MCF 10A (cell line): ENCODE results near the gene CCDC97. TPM values are rescaled to one million over a fixed set of nuclear protein-coding genes. Genes with fewer than 3 reads are reported as not detected.

Experiments
- BruUV-seq: library from RNA; stranded (reverse); fragments of 400-500 nt; replicated peaks from 2 replicates; lab custom pipeline; 2021; lab: Mats Ljungman, UMichigan
- CTCF ChIA-PET: fragments of 300-600 bp; sonication (Branson Sonifier 250); formaldehyde crosslinking; extraction: SDS; loops from one replicate; lab custom pipeline; 2021; ENCODE audit warnings: antibody characterized with exemption, inconsistent platforms; lab: Yijun Ruan, JAX
- POLR2A ChIA-PET: fragments of 300-600, 350-650 bp; sonication (Branson Sonifier 250); formaldehyde crosslinking; extraction: SDS; loops from one replicate; lab custom pipeline; 2020; ENCODE audit warnings: antibody characterized with exemption, inconsistent platforms; lab: Yijun Ruan, JAX
- DNase-seq: peaks from one replicate; pipeline ENCODE4 v3.0.0-alpha.2; 2018; ENCODE audit not compliant: unreplicated experiment
- H3K27ac Mint-ChIP-seq: one replicate; pipeline ENCODE4 v1.8.0; 2022; ENCODE audit warnings: mild to moderate bottlenecking, low read depth, mixed read lengths; ENCODE audit not compliant: unreplicated experiment
- H3K27me3 Mint-ChIP-seq: one replicate; pipeline ENCODE4 v1.8.0; 2022; ENCODE audit warnings: mixed read lengths; ENCODE audit not compliant: insufficient read depth, unreplicated experiment
- H3K36me3 Mint-ChIP-seq: one replicate; pipeline ENCODE4 v1.8.0; 2022; ENCODE audit warnings: mild to moderate bottlenecking, moderate library complexity, mixed read lengths; ENCODE audit not compliant: insufficient read depth, unreplicated experiment
- H3K4me1 Mint-ChIP-seq: one replicate; pipeline ENCODE4 v1.8.0; 2022; ENCODE audit warnings: mixed read lengths; ENCODE audit not compliant: insufficient read depth, unreplicated experiment
- H3K4me3 Mint-ChIP-seq: one replicate; pipeline ENCODE4 v1.8.0; 2022; ENCODE audit warnings: mild to moderate bottlenecking, moderate library complexity, mixed read lengths; ENCODE audit not compliant: unreplicated experiment
- H3K9me3 Mint-ChIP-seq: one replicate; pipeline ENCODE4 v1.8.0; 2022; ENCODE audit warnings: mixed read lengths; ENCODE audit not compliant: unreplicated experiment
- intact Hi-C: fragments of 100-400 bp; cut with micrococcal nuclease; formaldehyde crosslinking; loops from 2 replicates; pipeline ENCODE4 v1.14.1; 2022
- total RNA-seq: library from RNA; stranded (reverse); gene quantifications from 2 replicates; pipeline ENCODE4 v1.2.3, GENCODE V29; 2022
- TF ChIP-seq, protein P1 (sequence below): fragments of 200-600 bp; IDR thresholded peaks from one replicate; pipeline ENCODE4 v1.8.0; 2022; ENCODE audit warnings: antibody characterized with exemption, mild to moderate bottlenecking; ENCODE audit not compliant: unreplicated experiment

Gene CCDC97
- total RNA-seq, 1 experiment from 2014 or later, result 25.0 TPM

- peaks cover 28% of the 10 kb centered on the region for H3K4me1 Mint-ChIP-seq
- POLR2A ChIA-PET, result interaction anchor here (0.7 to 4.2 kb wide), 15 partner anchors 10 to 506 kb away, joined by 3 to 54 read pairs (median 4); partner anchors contain the start of gene HNRNPUL1
- BruUV-seq, result no TSS peak
- intact Hi-C loops, result loop anchor here (1.0 to 5.0 kb wide), 3 partner anchors 46 to 166 kb away; no protein-coding TSS in a partner anchor
- CTCF ChIA-PET, result interaction anchor here (0.5 to 3.2 kb wide), 24 partner anchors 9 to 544 kb away, joined by 3 to 30 read pairs (median 4); partner anchors contain the start of genes B9D2 and HNRNPUL1
- H3K9me3 Mint-ChIP-seq, result no peaks in the 10 kb centered on the region
- TF ChIP-seq, protein P1, sequence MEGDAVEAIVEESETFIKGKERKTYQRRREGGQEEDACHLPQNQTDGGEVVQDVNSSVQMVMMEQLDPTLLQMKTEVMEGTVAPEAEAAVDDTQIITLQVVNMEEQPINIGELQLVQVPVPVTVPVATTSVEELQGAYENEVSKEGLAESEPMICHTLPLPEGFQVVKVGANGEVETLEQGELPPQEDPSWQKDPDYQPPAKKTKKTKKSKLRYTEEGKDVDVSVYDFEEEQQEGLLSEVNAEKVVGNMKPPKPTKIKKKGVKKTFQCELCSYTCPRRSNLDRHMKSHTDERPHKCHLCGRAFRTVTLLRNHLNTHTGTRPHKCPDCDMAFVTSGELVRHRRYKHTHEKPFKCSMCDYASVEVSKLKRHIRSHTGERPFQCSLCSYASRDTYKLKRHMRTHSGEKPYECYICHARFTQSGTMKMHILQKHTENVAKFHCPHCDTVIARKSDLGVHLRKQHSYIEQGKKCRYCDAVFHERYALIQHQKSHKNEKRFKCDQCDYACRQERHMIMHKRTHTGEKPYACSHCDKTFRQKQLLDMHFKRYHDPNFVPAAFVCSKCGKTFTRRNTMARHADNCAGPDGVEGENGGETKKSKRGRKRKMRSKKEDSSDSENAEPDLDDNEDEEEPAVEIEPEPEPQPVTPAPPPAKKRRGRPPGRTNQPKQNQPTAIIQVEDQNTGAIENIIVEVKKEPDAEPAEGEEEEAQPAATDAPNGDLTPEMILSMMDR, result peak; percentile 90
- H3K36me3 Mint-ChIP-seq, result peaks cover 83% of the 10 kb centered on the region
- H3K27me3 Mint-ChIP-seq, result no peaks in the 10 kb centered on the region
- peak overlapping the region; percentile 87 for H3K4me3 Mint-ChIP-seq
- H3K27ac Mint-ChIP-seq, result peak overlapping the region; percentile 96
- peak; percentile 93 for DNase-seq
Measured at GRCh38 chr19:41308450-41309179, 1.4 kb upstream of the CCDC97 start.

- Mint-ChIP-seq H3K4me1 (peaks cover 29% of the 10 kb centered on the region), H3K27me3 (no peaks in the 10 kb centered on the region), H3K9me3 (no peaks in the 10 kb centered on the region), H3K27ac (peak overlapping the region; percentile 96), H3K4me3 (peak overlapping the region; percentile 87), H3K36me3 (peaks cover 83% of the 10 kb centered on the region)
- peak; percentile 29 for DNase-seq
- TSS peak; percentile 78 for BruUV-seq
- TF ChIP-seq, protein P1, result no peak
- intact Hi-C loops, result loop anchor here (2.0 to 5.0 kb wide), 3 partner anchors 43 to 167 kb away; partner anchors contain the start of gene TGFB1
- ChIA-PET CTCF (interaction anchor here (0.6 to 3.2 kb wide), 17 partner anchors 9 to 624 kb away, joined by 3 to 30 read pairs (median 6); partner anchors contain the start of genes B9D2 and HNRNPUL1), POLR2A (interaction anchor here (0.6 to 4.2 kb wide), 19 partner anchors 11 to 130 kb away, joined by 3 to 54 read pairs (median 5); partner anchors contain the start of genes AXL, B9D2, HNRNPUL1 and TGFB1)
Measured at GRCh38 chr19:41309180-41310032, 566 bp upstream of the CCDC97 start.

- intact Hi-C loops, result loop anchor here (5.0 kb wide), 1 partner anchor 41 kb away; the partner anchor contains the start of gene TGFB1
Measured at GRCh38 chr19:41311072-41311471, 1.1 kb downstream of the CCDC97 start.

More at GRCh38 chr19:41311072-41311471, 1.1 kb downstream of the CCDC97 start:
- H3K27me3 Mint-ChIP-seq, result no peaks in the 10 kb centered on the region
- ChIA-PET POLR2A (interaction anchor here (1.0 to 4.2 kb wide), 9 partner anchors 11 to 128 kb away, joined by 3 to 54 read pairs (median 8); partner anchors contain the start of genes AXL, B9D2, DMAC2 and HNRNPUL1), CTCF (interaction anchor here (0.6 to 1.2 kb wide), 4 partner anchors 16 to 1570 kb away, joined by 3 to 4 read pairs (median 4); no protein-coding TSS in a partner anchor)
- DNase-seq, result no peak
- H3K9me3 Mint-ChIP-seq, result no peaks in the 10 kb centered on the region
- BruUV-seq, result no TSS peak
- peak overlapping the region; percentile 96 for H3K27ac Mint-ChIP-seq
- TF ChIP-seq, protein P1, result no peak
- H3K4me1 Mint-ChIP-seq, result peaks cover 29% of the 10 kb centered on the region
- peak overlapping the region; percentile 87 for H3K4me3 Mint-ChIP-seq
- peaks cover 69% of the 10 kb centered on the region for H3K36me3 Mint-ChIP-seq
